ENCODE results near the gene IPO4.

DNA sequence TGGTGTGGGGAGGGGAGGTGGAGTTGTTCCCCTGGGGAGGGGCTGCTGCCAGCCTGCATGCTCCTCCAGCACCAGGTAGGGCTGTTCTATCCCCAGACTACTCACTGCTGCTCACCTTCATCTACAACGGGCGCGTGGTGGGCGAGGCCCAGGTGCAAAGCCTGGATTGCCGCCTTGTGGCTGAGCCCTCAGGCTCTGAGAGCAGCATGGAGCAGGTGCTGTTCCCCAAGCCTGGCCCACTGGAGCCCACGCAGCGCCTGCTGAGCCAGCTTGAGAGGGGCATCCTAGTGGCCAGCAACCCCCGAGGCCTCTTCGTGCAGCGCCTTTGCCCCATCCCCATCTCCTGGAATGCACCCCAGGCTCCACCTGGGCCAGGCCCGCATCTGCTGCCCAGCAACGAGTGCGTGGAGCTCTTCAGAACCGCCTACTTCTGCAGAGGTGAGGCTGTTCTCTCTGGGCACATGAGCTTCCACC lies 24.1 kb downstream of the IPO4 start:
- TF ChIP-seq ZNF133 (tag by site-specific recombination; IDR thresholded peaks at IDR 0.05) (no peak), GLI4 (tag by site-specific recombination; IDR thresholded peaks at IDR 0.05) (no peak)
